CD1c-positive myeloid dendritic cell (primary cell): ENCODE data around the gene DTX3.
"Not testable (repeated sequence)": the region's sequence is repeated elsewhere in the genome, so short reads cannot be mapped to it uniquely, and the experiment has no call there.

Experiments used
- DNase-seq: peaks from one replicate; pipeline ENCODE4 v3.0.0-alpha.2; 2016; ENCODE audit errors: extremely low spot score

DTX3 gene, protein sequence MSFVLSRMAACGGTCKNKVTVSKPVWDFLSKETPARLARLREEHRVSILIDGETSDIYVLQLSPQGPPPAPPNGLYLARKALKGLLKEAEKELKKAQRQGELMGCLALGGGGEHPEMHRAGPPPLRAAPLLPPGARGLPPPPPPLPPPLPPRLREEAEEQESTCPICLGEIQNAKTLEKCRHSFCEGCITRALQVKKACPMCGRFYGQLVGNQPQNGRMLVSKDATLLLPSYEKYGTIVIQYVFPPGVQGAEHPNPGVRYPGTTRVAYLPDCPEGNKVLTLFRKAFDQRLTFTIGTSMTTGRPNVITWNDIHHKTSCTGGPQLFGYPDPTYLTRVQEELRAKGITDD

DNA sequence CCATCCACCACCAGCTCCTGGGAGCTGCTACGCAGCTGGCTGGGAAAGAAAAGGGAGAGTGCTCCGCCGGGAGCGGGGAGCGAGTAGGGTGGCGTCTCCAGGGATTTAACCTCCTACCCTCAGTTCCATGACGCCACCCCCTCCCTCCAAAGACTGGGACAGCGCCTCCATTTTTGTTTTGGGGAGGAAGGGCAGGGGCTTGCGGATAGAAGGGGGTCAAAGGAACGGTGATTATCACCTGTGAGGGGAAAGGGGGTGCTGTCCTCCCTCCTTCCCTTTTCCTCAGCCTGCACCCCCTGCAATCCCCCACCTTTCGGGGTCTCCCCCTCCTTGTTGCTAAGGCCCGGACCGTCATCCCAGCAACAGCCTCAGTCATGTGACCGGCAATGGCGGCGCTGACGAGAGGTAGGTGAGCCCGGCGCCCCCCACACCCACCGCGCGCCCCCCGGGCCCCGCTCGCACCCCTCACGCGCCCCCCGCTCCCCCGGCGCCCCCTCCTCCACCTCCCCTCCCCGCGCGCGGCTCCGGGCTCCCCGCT is at the start of gene DTX3:
TSS of gene DTX3 (plus strand) at position 371 of the 538 bp plus-strand sequence. CDS start 1,694 bp downstream, outside the sequence.
- DNase-seq, result no peak

DNA sequence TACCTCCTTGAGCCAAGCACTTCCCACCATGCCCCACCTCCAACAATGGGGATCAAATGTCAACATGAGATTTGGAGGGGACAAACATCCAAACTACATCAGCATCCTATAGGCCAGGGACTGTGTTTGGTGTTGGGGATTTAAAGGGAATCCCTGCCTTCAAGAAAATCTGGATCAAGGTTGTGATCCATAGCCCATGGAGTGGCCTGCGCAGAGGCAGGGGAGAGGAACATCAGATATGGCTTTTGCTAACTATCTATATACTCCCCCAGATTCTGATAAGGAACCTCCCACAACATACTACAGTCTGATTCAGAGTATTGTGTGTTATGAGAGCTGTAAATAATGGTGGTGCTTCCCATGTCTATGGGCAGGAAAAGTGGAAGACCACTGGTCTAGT is 49.7 kb upstream of the DTX3 start:
- no peak for DNase-seq

- DNase-seq, result no peak
These were observed 45.8 kb upstream of the DTX3 start for GRCh38 chr12:57558864-57559263.

- DNase-seq, result no peak
These were observed 44.1 kb upstream of the DTX3 start for GRCh38 chr12:57560516-57560915.

DNA sequence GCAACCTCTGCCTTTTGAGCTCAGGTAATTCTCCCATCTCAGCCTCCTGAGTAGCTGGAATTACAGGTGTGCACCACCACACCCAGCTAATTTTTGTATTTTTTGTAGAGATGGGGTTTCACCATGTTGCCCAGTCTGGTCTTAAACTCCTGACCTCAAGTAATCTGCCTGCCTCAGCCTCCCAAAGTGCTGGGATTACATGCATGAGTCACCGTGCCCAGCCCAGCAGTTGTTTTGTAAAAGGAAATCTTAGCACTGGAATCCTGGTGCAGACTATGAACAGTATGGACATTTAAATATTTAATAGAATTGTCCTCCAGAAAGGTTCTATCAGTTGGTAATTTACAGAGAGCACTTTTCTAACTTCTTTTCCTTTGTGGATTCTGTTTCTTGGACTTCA is 43.5 kb upstream of the DTX3 start:
- not testable (repeated sequence) for DNase-seq

GRCh38 chr12:57563358-57563757 is 41.3 kb upstream of the DTX3 start:
- DNase-seq, result no peak

- DNase-seq, result no peak
These were observed 40.4 kb upstream of the DTX3 start for GRCh38 chr12:57564178-57564740.

DNA sequence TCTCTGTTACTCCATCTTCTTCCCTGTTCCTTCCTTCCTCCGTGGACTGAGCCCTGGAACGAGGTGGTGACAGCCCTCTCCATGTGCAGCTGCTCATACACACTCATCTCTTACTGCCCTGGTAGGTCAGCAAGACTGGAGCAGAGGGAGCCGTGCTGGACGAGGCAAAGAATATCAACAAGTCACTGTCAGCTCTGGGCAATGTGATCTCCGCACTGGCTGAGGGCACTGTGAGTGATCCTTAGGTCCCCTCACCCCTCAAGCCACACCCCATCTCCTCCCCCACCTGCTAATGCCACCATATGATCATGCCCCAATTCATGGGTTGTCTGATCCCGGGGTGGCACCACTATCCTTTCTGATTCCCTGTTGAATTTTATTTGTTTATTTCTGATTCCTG is 35.8 kb upstream of the DTX3 start:
- DNase-seq, result no peak

GRCh38 chr12:57569858-57570257 is 34.8 kb upstream of the DTX3 start:
- DNase-seq, result no peak

- DNase-seq, result not testable (repeated sequence)
These were observed 34.2 kb upstream of the DTX3 start for GRCh38 chr12:57570438-57570837.

DNA sequence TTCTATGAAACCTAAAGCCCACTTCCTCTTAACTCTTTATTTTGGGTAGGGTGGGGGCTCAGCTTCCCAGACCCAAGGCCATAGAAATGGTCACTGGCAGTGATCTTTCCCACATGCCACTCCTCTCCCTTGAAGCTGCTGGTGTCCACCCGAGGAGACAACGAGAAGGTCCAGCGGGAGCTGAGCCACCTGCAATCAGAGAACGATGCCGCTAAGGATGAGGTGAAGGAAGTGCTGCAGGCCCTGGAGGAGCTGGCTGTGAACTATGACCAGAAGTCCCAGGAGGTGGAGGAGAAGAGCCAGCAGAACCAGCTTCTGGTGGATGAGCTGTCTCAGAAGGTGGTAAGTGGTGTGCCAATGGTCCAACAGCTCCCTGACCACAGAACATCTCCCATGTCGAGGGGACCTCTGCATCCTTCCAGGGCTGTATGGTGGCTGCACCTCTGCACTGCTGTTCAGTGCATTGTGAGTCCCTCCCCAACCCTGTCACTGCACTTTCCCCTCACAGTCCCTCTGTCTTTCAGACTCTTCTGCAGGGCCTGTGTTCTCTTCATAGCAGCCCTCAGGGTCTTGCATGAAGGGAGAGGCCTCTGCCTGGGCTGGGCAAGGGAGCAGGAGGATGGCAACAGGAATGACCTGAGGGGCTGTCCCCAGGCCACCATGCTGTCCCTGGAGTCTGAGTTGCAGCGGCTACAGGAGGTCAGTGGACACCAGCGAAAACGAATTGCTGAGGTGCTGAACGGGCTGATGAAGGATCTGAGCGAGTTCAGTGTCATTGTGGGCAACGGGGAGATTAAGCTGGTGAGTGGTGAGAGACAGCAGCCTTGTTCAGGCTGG is 32.5 kb upstream of the DTX3 start:
- no peak for DNase-seq

GRCh38 chr12:57574795-57575194 is 29.8 kb upstream of the DTX3 start:
- no peak for DNase-seq

DNA sequence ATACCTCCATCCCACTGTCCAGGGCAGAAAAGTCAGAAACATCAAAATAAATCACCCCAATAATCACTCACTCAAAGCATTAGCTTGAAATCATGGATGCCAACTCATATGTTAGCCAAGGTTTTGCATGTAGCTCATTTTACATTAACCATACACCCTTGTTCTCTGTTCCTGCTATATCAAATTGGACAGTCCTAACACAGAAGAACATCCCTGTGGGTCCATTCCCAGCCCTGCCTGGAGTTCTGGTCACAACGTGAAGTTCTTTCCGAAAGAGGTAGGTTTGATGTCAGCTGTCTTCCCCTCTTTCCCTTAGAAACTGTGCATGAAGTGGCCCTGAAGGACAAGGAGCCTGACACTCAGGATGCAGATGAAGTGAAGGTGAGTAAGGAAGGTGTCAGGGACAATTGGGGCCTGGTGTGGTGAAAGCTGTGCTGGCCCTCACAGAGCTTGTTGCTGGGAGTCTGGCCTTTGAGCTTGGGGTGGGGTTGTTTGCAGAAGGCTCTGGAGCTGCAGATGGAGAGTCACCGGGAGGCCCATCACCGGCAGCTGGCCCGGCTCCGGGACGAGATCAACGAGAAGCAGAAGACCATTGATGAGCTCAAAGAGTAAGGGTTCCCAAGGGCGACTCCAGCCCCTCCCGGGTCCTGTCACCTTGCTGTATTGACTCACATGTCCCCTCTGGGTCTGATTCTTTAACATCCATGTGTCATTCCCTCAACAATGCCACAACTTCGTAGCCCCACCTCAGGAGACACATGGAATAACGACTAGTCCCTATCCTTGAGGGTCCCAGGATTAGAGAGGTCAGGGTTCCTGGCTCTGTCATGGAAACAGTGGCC is 28.6 kb upstream of the DTX3 start:
- DNase-seq, result no peak

DNA sequence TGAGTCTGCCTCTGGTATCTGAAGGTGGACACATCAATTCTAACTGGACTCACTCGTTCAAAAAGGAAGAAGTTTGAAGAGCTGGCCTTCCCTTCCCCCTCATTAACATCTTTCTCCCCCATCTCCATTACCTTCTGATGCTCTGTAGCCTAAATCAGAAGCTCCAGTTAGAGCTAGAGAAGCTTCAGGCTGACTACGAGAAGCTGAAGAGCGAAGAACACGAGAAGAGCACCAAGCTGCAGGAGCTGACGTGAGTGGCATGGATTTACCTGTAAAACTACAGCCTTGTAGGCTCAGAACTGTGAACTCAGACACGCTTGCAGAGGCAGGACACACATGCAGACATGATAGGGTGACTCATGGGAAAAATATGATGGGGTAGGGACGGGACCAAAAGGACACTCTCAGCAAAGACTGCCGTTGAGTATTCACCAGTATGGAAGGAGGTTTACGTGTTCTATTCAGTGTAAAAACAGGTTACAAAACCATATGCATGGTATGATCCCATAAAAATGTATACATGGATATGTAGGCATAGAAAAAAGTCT is 27.9 kb upstream of the DTX3 start:
- no peak for DNase-seq

DNA sequence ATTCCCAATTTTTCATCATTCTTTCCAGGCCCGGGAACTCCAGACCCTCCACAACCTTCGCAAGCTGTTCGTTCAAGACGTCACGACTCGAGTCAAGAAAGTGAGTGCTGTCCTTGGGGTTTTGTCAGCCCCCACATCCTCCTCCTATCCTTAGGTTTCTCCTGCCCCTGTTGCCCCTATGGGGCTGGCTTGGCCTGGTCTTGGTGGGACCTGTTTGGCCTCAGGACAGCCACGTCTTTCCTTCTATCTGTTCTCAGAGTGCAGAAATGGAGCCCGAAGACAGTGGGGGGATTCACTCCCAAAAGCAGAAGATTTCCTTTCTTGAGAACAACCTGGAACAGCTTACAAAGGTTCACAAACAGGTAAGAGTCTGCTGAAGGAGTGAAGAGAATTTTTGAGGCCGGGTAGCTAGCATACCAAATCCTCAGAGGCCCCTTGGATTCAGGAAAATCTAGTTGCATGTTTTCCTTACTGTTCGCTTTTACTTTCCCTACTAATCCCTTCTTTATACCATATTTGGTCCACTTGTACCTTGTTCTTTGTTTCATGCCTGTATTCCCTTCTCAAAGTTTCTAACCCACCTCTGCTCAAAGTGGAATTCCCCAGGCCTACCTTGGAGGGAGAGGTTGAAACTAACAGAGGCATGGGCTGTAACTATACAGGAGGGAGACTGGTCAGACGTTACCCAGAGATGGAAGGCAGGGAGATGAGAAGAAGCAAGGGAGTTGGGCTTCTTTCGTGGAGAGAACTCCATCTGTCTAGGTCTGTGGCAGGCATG is 26.5 kb upstream of the DTX3 start:
- no peak for DNase-seq

- no peak for DNase-seq
These were observed 25.6 kb upstream of the DTX3 start for GRCh38 chr12:57579011-57579410.

DNA sequence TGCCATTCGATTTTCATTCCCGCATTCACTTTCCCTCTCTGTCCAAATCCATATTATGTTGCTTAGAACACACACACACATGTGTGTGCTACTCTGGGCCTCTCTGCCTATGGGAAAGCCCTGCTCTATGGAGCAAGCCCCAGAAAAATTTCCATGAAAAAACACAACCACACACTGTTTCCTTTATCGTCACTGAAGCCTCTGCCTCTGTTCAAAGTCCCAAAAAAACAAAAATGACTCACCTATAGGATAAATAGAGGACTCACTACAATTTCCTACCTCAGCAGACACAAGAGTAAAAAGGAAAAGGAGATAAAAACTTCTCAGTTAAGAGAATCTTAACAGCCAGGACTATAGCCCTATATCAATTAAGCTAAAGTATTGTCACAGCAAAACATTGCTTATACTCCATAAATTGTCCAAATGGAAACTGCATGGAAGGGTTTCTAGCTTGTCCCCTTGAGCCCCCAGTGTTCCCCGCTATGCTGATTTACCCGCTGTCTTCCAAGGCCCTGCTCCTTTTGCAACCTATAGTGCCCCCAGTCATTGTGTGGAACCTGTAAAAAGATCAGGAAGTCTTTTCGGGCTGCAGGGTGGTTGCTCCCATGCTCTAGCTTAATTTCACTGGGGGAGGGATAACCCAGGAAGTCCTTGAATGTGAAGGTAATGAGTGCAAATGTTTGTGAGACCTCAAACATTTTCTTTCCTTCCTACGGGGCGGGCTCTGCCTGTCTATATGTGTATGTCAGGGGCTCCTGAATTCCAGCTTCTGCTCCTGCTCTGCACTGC is 24.8 kb upstream of the DTX3 start:
- DNase-seq, result no peak

DNA sequence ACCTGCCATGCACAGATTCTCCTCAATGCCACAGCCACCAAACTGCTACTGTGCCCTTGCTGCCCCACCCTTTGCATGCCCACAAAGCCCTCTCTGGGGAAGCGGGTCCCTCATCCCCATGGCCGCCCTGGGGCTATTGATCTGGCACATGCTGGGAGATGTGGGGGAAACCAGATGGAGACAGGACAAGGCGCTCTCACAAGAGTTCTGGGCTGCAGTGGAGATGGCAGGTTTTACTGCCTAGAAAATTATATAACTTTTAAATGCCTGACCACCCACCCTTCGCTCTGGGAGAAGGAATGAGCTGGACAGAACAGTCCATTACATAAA is 24.2 kb upstream of the DTX3 start:
- DNase-seq, result no peak

DNA sequence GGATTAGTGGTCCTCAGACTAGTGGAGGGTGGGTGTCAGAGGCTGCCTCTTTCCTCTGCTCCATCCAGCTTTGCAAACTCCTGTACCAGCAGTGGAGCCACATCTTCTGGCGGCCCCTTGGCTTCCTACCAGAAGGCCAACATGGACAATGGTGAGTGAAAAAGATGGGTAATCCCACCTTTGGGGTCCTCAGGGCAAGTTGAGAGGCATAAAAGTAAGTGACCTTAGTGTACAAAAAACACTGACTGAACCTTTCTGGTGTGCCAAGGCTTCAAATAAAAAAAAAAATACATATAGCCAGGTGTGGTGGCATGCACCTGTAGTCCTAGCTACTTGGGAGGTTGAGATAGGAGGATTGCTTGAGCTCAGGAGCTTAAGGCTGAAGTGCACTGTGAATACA is 22.8 kb upstream of the DTX3 start:
- DNase-seq, result no peak

DNA sequence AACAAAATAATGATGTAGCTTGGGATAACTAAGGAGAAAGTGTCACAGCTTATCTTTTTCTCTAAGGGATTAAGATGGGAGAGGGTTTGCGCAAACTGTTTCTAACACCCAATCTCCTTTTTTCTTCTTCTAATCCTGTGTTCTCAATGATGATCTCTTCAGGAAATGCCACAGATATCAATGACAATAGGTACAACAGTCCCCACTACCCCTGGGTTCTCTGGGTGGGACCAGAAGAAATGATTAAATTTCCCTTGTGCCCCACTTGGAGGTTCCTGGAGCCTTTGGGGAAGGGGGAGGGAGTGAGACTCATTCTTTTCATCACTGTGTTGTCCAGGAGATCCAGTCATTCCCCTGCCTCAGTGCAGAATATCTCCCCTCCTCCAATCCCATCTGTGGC is 22.2 kb upstream of the DTX3 start:
- no peak for DNase-seq
